GM12874 (cell line): ENCODE results near the gene VPS37B.

Experiments
- TF ChIP-seq, protein P1 (sequence below): IDR thresholded peaks from 2 replicates; pipeline ENCODE4 v1.5.1; 2011; ENCODE audit warnings: low read depth, mild to moderate bottlenecking, control low read depth, low read length, moderate library complexity; ENCODE audit not compliant: insufficient read depth

The VPS37B gene

DNA sequence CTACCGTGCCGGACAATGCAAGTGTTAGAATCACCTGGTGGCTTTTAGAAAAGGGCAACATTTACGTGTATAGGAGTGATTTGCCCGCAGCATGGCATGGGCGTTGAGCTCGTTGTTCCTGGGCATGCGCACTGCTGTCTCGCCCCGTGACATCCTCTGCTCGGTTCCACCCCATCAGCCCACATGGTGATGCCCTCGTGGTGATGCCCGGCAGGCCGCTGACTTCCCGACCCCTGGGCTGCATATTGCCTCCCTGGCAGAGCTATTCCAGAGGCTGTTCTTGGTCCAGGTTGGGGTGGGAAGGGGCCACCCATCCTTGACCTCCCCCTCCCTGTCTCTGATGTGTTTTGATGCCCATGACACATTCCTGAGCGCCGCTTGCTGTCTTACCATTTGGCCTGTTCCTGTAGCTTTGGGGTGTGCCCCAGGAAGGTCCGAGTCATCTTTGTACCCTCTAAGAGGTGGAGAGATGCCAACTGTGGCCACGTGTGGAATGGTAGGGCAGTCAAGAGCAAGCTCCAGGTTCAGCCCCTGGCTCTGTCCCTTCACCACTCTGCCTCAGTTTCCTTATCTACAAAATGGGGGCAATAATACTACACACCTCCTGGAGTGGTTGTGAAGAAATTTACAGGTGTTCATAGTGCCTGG is 55.9 kb downstream of the VPS37B start:
- TF ChIP-seq, protein P1, sequence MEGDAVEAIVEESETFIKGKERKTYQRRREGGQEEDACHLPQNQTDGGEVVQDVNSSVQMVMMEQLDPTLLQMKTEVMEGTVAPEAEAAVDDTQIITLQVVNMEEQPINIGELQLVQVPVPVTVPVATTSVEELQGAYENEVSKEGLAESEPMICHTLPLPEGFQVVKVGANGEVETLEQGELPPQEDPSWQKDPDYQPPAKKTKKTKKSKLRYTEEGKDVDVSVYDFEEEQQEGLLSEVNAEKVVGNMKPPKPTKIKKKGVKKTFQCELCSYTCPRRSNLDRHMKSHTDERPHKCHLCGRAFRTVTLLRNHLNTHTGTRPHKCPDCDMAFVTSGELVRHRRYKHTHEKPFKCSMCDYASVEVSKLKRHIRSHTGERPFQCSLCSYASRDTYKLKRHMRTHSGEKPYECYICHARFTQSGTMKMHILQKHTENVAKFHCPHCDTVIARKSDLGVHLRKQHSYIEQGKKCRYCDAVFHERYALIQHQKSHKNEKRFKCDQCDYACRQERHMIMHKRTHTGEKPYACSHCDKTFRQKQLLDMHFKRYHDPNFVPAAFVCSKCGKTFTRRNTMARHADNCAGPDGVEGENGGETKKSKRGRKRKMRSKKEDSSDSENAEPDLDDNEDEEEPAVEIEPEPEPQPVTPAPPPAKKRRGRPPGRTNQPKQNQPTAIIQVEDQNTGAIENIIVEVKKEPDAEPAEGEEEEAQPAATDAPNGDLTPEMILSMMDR: no peak

GRCh38 chr12:122838841-122839240 is 57.1 kb downstream of the VPS37B start:
- TF ChIP-seq, protein P1: no peak

DNA sequence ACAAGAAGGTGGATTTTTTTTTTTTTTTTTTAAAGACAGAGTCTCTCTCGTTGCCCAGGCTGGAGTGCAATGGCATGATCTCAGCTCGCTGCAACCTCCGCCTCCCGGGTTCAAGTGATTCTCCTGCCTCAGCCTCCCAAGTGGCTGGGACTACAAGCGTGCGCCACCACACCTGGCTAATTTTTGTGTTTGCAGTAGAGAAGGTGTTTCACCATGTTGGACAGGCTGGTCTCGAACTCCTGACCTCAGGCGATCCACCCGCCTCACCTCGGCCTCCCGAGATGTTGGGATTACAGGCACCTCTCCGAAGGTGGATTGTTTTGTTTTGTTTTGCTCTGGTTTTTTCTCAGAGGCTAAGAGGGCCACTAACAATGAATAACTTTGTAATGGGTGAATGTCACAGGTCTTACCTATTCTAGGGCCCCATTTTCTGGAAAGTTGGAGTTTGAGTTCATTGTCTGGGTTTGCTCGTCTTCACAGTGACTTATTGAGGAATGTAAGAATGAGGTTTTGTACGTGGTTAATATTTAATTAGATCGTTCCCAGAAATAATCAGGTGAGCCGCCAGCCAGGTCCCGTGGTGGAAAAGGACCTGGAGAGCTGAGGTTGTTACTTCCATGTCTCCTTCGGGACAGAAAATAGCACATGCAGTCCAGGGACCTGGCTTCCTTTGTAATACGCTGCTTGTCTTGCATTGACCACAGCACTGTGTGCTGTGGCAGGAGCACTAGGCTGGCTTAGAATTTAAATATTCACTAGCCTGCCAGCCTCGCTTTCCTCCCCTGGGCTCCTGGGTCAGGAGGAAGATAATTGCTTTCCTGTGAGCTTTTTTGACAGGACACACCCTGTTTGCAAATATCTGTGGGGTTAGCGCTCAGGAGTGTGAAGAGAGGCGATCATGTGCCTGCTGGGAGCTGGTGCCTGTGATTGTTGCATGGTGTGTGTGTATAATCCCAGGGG is 58.3 kb downstream of the VPS37B start:
- TF ChIP-seq, protein P1: no peak

- TF ChIP-seq, protein P1: no peak
Observed at GRCh38 chr12:122836027-122836921, 59.6 kb downstream of the VPS37B start.

- TF ChIP-seq, protein P1: no peak
Observed at GRCh38 chr12:122835750-122836026, 60.2 kb downstream of the VPS37B start.

DNA sequence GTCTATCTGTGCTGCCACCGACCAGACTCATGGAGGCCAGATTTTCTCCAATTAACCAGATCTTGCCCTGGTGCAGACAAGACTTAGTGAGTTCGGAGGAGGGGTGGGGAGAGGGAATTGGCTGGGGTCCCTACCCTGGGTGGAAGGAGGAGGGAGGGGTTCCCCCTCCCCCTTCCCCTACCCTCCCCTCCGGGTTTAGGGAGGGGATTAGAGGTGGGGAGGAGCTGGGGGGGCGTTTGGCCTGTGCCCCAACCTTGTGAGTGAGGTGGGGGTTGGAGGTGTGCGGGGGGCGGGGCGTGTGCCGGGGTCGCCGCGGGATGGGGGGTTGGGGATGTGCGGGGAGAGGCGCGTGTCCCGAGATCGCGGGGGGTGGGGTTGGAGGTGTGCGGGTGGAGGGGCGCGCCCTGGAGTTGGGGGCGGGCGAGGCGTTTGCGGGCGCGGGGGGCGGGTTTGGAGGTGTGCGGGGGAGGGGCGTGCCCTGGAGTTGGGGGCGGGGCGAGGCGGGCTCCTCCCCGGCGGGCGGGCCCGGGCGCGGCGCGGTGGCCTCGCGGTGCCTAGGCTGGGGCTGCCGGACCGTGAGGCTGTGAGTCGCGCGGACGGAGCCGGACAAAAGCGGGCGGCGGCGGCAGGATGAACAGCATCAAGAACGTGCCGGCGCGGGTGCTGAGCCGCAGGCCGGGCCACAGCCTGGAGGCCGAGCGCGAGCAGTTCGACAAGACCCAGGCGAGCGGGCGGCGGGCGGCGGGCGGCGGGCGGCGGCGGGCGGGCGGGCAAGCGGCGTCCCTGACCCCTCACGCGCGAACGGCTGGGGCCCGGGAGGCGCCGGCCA is 60.8 kb downstream of the VPS37B start, which contains the start of gene HIP1R:
Gene HIP1R (plus strand): TSS at position 537 of the 829 bp plus-strand sequence. CDS start 94 bp downstream, at position 631.
- TF ChIP-seq, protein P1: no peak
